HG03196 (cell line): ENCODE measurements around the gene RASSF5.

ENCODE experiments used
- ATAC-seq: cut with Tn5 transposase; IDR thresholded peaks from one replicate; pipeline ENCODE4 v1.9.1; 2021; ENCODE audit not compliant: unreplicated experiment

The RASSF5 gene

DNA sequence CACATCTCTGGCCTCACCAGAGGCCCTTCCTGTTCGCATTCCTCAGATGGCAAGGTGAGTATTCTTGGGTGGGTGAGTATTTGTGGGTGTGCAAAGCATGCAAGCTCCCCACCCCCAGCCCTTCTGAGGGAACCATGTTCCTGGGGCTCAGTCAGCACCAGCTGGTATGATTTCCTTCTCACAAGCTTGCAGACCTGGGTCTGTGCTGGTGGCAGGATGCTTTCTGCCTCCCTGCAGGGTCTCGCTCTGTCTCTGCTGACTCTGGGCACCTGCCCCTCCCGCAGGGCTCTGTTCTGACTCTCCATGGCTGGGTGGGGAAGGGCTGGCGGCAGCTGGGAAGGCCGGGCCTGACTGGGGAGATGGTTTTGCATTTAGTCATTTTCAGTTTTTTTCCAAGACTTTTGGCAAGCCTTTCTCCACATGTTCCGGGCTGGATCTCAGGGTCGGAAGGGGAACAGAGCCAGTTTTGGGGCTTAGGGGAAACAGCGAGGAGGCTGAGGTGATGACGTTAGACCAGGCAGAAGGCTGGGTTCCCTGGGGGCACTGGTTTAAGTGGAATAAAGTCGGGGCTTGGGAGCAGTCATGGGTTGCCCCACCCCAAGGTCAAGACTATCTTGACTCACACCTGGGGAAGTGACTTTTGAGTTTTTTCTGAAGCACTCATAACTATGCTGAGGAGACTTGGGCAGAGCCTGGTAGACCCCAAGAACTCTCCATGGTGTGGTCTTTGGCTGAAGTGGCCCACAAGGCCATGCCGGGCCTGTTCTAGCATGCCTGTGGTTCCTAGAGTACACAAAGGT lies 6.2 kb downstream of the RASSF5 start:
- no peak for ATAC-seq

- no peak for ATAC-seq
These were observed 7.6 kb downstream of the RASSF5 start for GRCh38 chr1:206514813-206515387.

DNA sequence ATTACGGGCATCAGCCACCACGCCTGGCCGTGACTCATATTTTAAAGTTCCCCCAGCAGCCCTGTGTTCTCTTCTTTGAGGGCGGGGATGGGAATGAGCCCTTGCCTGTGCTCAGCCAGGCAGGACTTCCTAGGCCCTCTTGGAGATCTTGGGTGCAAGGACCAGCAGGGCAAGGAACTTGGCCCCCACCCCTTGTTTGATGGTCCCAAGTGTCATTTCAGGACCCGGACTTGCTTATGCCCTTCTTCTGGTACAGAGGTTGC lies 9.3 kb downstream of the RASSF5 start:
- no peak for ATAC-seq

DNA sequence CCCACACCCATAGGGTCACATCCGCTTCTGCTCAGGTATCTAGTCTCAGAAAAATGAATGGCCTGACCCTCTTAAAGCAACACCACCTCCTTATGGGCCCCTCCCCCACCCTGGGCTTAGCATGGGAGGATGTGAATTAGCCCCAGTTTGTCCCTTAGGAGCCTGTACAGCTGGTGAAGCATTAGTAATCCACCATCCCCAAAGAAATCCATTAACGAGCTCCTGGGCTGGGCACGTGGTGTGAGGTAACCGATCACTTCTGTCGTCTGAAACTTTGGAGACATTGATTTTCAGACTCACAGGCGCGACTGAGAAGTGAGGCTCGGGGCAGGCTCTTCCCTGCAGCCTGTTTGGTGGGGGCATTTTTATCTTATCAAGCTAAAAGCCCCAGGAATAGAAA lies 10.5 kb downstream of the RASSF5 start:
- ATAC-seq: no peak

DNA sequence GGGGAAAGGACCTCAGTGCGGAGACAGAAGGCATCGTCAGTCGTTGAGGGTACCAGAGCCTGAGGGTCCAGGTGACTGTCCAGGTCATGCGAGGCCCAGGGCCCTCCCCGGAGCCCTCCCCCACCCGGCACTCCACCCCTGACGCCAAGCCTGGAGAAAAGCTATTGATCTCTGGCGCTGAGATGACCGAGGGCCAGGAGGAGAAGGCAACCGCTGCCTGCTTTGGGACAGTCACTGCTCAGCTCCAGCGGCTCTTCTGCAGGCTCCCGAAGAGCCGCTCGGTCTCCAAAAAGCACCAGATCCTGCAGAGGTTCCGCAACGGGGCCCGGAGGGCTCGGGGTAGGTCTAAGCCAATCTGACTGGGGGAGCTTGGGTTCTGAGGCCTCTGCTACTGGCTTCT lies 10.9 kb downstream of the RASSF5 start:
- no peak for ATAC-seq

DNA sequence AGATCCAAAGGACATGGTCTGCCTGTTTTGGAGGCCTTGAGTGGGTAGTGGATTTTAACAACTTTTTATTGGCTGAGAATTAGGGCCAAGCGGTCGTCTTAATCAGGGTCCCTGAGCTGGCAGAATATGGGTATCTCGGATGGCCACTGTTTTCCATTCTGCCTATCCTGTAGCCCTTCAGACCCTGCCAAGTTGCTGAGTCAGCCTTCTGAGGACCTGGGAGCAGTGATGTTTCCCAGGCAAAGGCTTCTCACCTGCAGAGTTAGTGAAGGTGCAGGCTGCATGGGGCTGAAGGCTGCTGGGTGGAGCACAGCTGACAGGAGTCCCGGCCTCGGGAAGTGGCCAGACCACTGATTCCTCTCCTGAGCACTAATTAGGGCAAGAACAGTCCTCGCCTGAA lies 11.4 kb downstream of the RASSF5 start:
- no peak for ATAC-seq

- ATAC-seq: no peak
These were observed 13.8 kb downstream of the RASSF5 start for GRCh38 chr1:206521127-206521526.

- no peak for ATAC-seq
These were observed 14.5 kb downstream of the RASSF5 start for GRCh38 chr1:206521694-206522402.

GRCh38 chr1:206524739-206525364 lies 17.5 kb downstream of the RASSF5 start:
- ATAC-seq: no peak

GRCh38 chr1:206526064-206526911 lies 19.0 kb downstream of the RASSF5 start:
- ATAC-seq: no peak

- no peak for ATAC-seq
These were observed 22.1 kb downstream of the RASSF5 start for GRCh38 chr1:206529425-206529824.

DNA sequence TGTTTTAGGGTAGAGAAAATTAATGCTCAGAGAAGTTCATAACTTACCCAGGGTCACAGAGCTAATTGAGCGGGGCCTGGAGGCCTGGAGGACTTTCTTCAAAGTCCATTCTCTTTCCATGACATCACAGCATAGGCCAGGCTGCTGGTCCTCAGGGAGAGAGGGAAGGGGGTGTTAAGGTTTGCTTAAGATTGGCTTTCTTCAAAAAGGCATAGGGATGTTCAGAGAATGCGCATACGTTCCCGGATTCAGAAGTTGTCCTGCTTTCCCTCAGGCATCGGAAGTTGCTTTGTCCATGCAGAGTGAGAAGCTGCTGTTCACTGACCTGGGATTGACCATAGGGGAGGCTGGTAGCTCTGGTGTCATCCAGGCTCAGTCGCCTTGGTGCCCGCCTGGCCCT lies 25.0 kb downstream of the RASSF5 start:
- ATAC-seq: no peak

GRCh38 chr1:206534552-206534951 lies 27.2 kb downstream of the RASSF5 start:
- ATAC-seq: no peak

GRCh38 chr1:206535853-206536188 lies 28.5 kb downstream of the RASSF5 start:
- ATAC-seq: no peak

DNA sequence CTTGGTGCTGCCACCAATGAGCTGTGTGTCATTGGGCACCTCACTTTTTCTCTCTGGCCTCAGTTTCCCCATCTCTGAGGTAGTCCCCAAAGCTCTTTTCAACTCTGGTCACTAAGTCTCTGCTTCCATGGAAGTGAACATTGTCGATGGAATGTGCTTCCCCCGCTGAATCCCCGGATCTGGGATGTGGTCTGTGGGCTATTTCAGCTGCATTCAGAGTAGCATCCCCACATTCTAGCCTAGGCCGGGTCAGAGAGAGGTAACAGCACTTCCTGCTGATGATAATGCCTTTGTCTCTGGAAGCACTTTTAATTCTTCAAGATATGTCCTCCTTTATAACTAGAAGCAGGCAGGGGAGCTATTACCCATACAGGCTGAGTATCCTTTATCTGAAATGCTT lies 29.8 kb downstream of the RASSF5 start:
- ATAC-seq: no peak

- ATAC-seq: no peak
These were observed 30.9 kb downstream of the RASSF5 start for GRCh38 chr1:206538086-206538770.

DNA sequence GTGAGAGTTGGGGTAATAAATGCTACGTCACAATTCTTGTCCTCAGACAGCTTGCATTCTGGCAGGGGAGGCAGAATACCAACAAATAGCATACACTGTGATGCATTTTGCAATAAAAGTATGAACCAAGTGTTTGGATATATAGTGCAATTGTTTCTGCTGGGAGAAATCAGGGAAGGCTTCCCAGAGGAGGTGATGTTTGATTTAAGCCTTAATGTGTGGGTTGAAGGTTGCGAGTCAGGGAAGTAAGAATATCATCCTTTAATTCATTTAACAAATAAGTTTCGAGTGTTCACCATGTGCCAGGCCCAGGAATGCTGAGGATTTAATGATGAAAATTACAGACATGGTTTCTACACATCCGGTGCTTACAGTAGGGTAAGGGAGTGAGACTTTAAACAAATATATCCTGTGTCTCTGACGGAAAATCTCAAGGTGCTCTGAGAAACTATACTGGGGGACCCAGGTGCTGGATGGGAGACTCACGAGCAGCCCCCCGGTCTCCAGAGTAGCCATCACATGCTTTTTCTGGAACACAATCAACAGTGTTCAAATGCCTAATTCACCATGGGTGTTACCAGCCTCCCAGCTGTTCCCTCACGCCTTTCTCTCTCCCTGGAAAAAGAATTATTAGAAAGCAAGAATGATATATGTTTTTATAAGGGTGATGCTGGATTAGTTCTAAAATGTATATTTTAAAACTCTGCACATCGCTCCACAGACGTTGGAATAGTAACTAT lies 31.7 kb downstream of the RASSF5 start:
- ATAC-seq: no peak

GRCh38 chr1:206540044-206540780 lies 32.9 kb downstream of the RASSF5 start:
- ATAC-seq: no peak

- no peak for ATAC-seq
These were observed 34.0 kb downstream of the RASSF5 start for GRCh38 chr1:206541236-206541833.
